Osteocyte (in vitro differentiated cells): Measurements from ENCODE around the gene LIM2. TPM values are rescaled to one million over a fixed set of nuclear protein-coding genes. Genes with fewer than 3 reads are reported as not detected.

Source experiments
- DNase-seq: peaks from one replicate; pipeline ENCODE4 v3.0.0; 2021; ENCODE audit warnings: mixed read lengths; ENCODE audit not compliant: unreplicated experiment; ENCODE audit errors: extremely low spot score
- H3K27ac Mint-ChIP-seq: one replicate; pipeline ENCODE4 v1.8.0; 2021; ENCODE audit warnings: mild to moderate bottlenecking, mixed read lengths; ENCODE audit not compliant: unreplicated experiment
- H3K27me3 Mint-ChIP-seq: one replicate; pipeline ENCODE4 v1.8.0; 2021; ENCODE audit warnings: mixed read lengths; ENCODE audit not compliant: unreplicated experiment
- H3K36me3 Mint-ChIP-seq: one replicate; pipeline ENCODE4 v1.8.0; 2021; ENCODE audit warnings: mixed read lengths; ENCODE audit not compliant: unreplicated experiment
- H3K4me1 Mint-ChIP-seq: one replicate; pipeline ENCODE4 v1.8.0; 2021; ENCODE audit warnings: mixed read lengths; ENCODE audit not compliant: unreplicated experiment
- H3K4me3 Mint-ChIP-seq: one replicate; pipeline ENCODE4 v1.8.0; 2021; ENCODE audit warnings: mild to moderate bottlenecking, moderate library complexity, mixed read lengths; ENCODE audit not compliant: unreplicated experiment
- H3K9me3 Mint-ChIP-seq: one replicate; pipeline ENCODE4 v1.8.0; 2021; ENCODE audit warnings: mixed read lengths; ENCODE audit not compliant: unreplicated experiment
- CTCF ChIP-seq: fragments of 200-600 bp; sonication (generic); IDR thresholded peaks from 2 replicates; pipeline ENCODE4 v1.5.0; 2021; ENCODE audit warnings: antibody characterized with exemption, mild to moderate bottlenecking, moderate library complexity
- total RNA-seq: library from RNA; stranded (reverse); gene quantifications from 2 replicates; pipeline ENCODE4 v1.2.1, GENCODE V29; 2021

The LIM2 gene
- total RNA-seq, 1 donor from 2014 or later = not detected

- no peaks in the 10 kb centered on the region for H3K27me3 Mint-ChIP-seq
- H3K4me1 Mint-ChIP-seq = peaks cover 15% of the 10 kb centered on the region
- no peak overlapping the region for H3K4me3 Mint-ChIP-seq
- no peak for TF ChIP-seq CTCF
- H3K27ac Mint-ChIP-seq = no peak overlapping the region
- H3K9me3 Mint-ChIP-seq = peaks cover 3% of the 10 kb centered on the region
- DNase-seq = no peak
- no peaks in the 10 kb centered on the region for H3K36me3 Mint-ChIP-seq
Measured at GRCh38 chr19:51396175-51396574, 8.4 kb upstream of the LIM2 start.

- H3K27ac Mint-ChIP-seq = peak overlapping the region; percentile 89
- peak; percentile 37 for TF ChIP-seq CTCF
- H3K27me3 Mint-ChIP-seq = no peaks in the 10 kb centered on the region
- no peaks in the 10 kb centered on the region for H3K9me3 Mint-ChIP-seq
- peak overlapping the region; percentile 74 for H3K4me3 Mint-ChIP-seq
- peaks cover 15% of the 10 kb centered on the region for H3K4me1 Mint-ChIP-seq
- DNase-seq = peak; percentile 94
- no peaks in the 10 kb centered on the region for H3K36me3 Mint-ChIP-seq
Measured at GRCh38 chr19:51394050-51394836, 6.5 kb upstream of the LIM2 start.

GRCh38 chr19:51392701-51393100 is 4.9 kb upstream of the LIM2 start:
- H3K9me3 Mint-ChIP-seq = no peaks in the 10 kb centered on the region
- H3K4me1 Mint-ChIP-seq = peaks cover 15% of the 10 kb centered on the region
- no peak overlapping the region for H3K27ac Mint-ChIP-seq
- DNase-seq = no peak
- H3K4me3 Mint-ChIP-seq = no peak overlapping the region
- H3K36me3 Mint-ChIP-seq = no peaks in the 10 kb centered on the region
- TF ChIP-seq CTCF = no peak
- H3K27me3 Mint-ChIP-seq = no peaks in the 10 kb centered on the region

- Mint-ChIP-seq H3K4me1 (peaks cover 15% of the 10 kb centered on the region), H3K9me3 (no peaks in the 10 kb centered on the region), H3K27ac (no peak overlapping the region), H3K36me3 (no peaks in the 10 kb centered on the region), H3K4me3 (no peak overlapping the region), H3K27me3 (no peaks in the 10 kb centered on the region)
- DNase-seq = no peak
- no peak for TF ChIP-seq CTCF
Measured at GRCh38 chr19:51391073-51391611, 3.4 kb upstream of the LIM2 start.

- Mint-ChIP-seq H3K9me3 (no peaks in the 10 kb centered on the region), H3K27ac (no peak overlapping the region), H3K4me3 (no peak overlapping the region), H3K4me1 (peaks cover 7% of the 10 kb centered on the region), H3K27me3 (no peaks in the 10 kb centered on the region), H3K36me3 (no peaks in the 10 kb centered on the region)
- TF ChIP-seq CTCF = no peak
- DNase-seq = no peak
Measured at GRCh38 chr19:51389143-51389542, 1.4 kb upstream of the LIM2 start.
